Testis (tissue), 2 donors: ENCODE results near the gene OGFOD3.

Source experiments
- CTCF ChIP-seq, 3 experiments: fragments of 450-650 bp in 2 of 3; fragments of 200-600 bp in 1 of 3; sonication (generic) in 1 of 3; IDR thresholded peaks; one replicate each; pipeline ENCODE4 v1.5.1; 2016 to 2019; ENCODE audit warnings: antibody characterized with exemption in 3 of 3, mild to moderate bottlenecking in 2 of 3, moderate library complexity in 1 of 3
- POLR2A ChIP-seq: fragments of 450-650 bp; IDR thresholded peaks from one replicate; pipeline ENCODE4 v1.6.1; 2017; ENCODE audit warnings: antibody characterized with exemption, mild to moderate bottlenecking, moderate library complexity

GRCh38 chr17:82465023-82465603 lies 46.7 kb upstream of the OGFOD3 start:
- no peak for TF ChIP-seq POLR2A
- no peak for TF ChIP-seq CTCF (IDR thresholded peaks at IDR 0.05)
